Measurements from ENCODE around the gene GRPEL2.
"Not testable (repeated sequence)": the region's sequence is repeated elsewhere in the genome, so short reads cannot be mapped to it uniquely, and the experiment has no call there.

The GRPEL2 gene

GRCh38 chr5:149389552-149390495 is 44.5 kb downstream of the GRPEL2 start:
- Histone ChIP-seq H3K4me3 (ENCODE audit: low read depth in 1 of 2, low read length in 2 of 2) (peak overlapping the region in 1 of 2 donors; percentile 17), H3K9me3 (ENCODE audit: control insufficient read depth in 1 of 2, low read length in 2 of 2) (no peaks in the 10 kb centered on the region), H3K36me3 (ENCODE audit: control insufficient read depth in 1 of 2, insufficient read depth in 2 of 2, low read length in 2 of 2) (no peaks in the 10 kb centered on the region), H3K4me1 (ENCODE audit: control insufficient read depth in 1 of 2, insufficient read depth in 2 of 2, low read length in 2 of 2) (peaks cover 0 to 17% of the 10 kb centered on the region in 2 donors), H3K27me3 (ENCODE audit: low read depth, low read length) (no peaks in the 10 kb centered on the region), H3K27ac (ENCODE audit: low read length) (peak overlapping the region; percentile 76)

- H3K9me3 ChIP-seq (ENCODE audit: control insufficient read depth in 1 of 2, low read length in 2 of 2); H3K27me3 ChIP-seq (ENCODE audit: low read depth, low read length); H3K4me3 ChIP-seq (ENCODE audit: low read depth in 1 of 2, low read length in 2 of 2); H3K36me3 ChIP-seq (ENCODE audit: control insufficient read depth in 1 of 2, insufficient read depth in 2 of 2, low read length in 2 of 2): not testable (repeated sequence)
- H3K4me1 ChIP-seq (ENCODE audit: control insufficient read depth in 1 of 2, insufficient read depth in 2 of 2, low read length in 2 of 2): peaks cover 0 to 17% of the 10 kb centered on the region in 2 donors
- peak overlapping the region; percentile 48 for H3K27ac ChIP-seq (ENCODE audit: low read length)
These were observed 45.8 kb downstream of the GRPEL2 start for GRCh38 chr5:149391076-149391475.

GRCh38 chr5:149391524-149391923 is 46.2 kb downstream of the GRPEL2 start:
- Histone ChIP-seq H3K27me3 (ENCODE audit: low read depth, low read length) (no peaks in the 10 kb centered on the region), H3K36me3 (ENCODE audit: control insufficient read depth in 1 of 2, insufficient read depth in 2 of 2, low read length in 2 of 2) (no peaks in the 10 kb centered on the region), H3K4me1 (ENCODE audit: control insufficient read depth in 1 of 2, insufficient read depth in 2 of 2, low read length in 2 of 2) (peaks cover 0 to 17% of the 10 kb centered on the region in 2 donors), H3K9me3 (ENCODE audit: control insufficient read depth in 1 of 2, low read length in 2 of 2) (no peaks in the 10 kb centered on the region), H3K27ac (ENCODE audit: low read length) (peak overlapping the region; percentile 48), H3K4me3 (ENCODE audit: low read depth in 1 of 2, low read length in 2 of 2) (no peak overlapping the region)

- Histone ChIP-seq H3K27me3 (ENCODE audit: low read depth, low read length) (no peaks in the 10 kb centered on the region), H3K4me3 (ENCODE audit: low read depth in 1 of 2, low read length in 2 of 2) (no peak overlapping the region), H3K36me3 (ENCODE audit: control insufficient read depth in 1 of 2, insufficient read depth in 2 of 2, low read length in 2 of 2) (no peaks in the 10 kb centered on the region), H3K9me3 (ENCODE audit: control insufficient read depth in 1 of 2, low read length in 2 of 2) (no peaks in the 10 kb centered on the region), H3K27ac (ENCODE audit: low read length) (no peak overlapping the region), H3K4me1 (ENCODE audit: control insufficient read depth in 1 of 2, insufficient read depth in 2 of 2, low read length in 2 of 2) (peaks cover 0 to 12% of the 10 kb centered on the region in 2 donors)
These were observed 47.4 kb downstream of the GRPEL2 start for GRCh38 chr5:149392718-149393117.

- not testable (repeated sequence) for H3K4me3 ChIP-seq (ENCODE audit: low read depth in 1 of 2, low read length in 2 of 2); H3K9me3 ChIP-seq (ENCODE audit: control insufficient read depth in 1 of 2, low read length in 2 of 2); H3K36me3 ChIP-seq (ENCODE audit: control insufficient read depth in 1 of 2, insufficient read depth in 2 of 2, low read length in 2 of 2); H3K27ac ChIP-seq (ENCODE audit: low read length); H3K27me3 ChIP-seq (ENCODE audit: low read depth, low read length)
- peaks cover 0 to 12% of the 10 kb centered on the region in 2 donors for H3K4me1 ChIP-seq (ENCODE audit: control insufficient read depth in 1 of 2, insufficient read depth in 2 of 2, low read length in 2 of 2)
These were observed 49.7 kb downstream of the GRPEL2 start for GRCh38 chr5:149394996-149395395.

GRCh38 chr5:149397530-149397929 is 52.2 kb downstream of the GRPEL2 start:
- Histone ChIP-seq H3K27me3 (ENCODE audit: low read depth, low read length) (no peaks in the 10 kb centered on the region), H3K27ac (ENCODE audit: low read length) (no peak overlapping the region), H3K36me3 (ENCODE audit: control insufficient read depth in 1 of 2, insufficient read depth in 2 of 2, low read length in 2 of 2) (no peaks in the 10 kb centered on the region), H3K4me3 (ENCODE audit: low read depth in 1 of 2, low read length in 2 of 2) (no peak overlapping the region), H3K4me1 (ENCODE audit: control insufficient read depth in 1 of 2, insufficient read depth in 2 of 2, low read length in 2 of 2) (no peaks in the 10 kb centered on the region), H3K9me3 (ENCODE audit: control insufficient read depth in 1 of 2, low read length in 2 of 2) (no peaks in the 10 kb centered on the region)

GRCh38 chr5:149398747-149399266 is 53.5 kb downstream of the GRPEL2 start:
- not testable (repeated sequence) for H3K36me3 ChIP-seq (ENCODE audit: control insufficient read depth in 1 of 2, insufficient read depth in 2 of 2, low read length in 2 of 2); H3K4me3 ChIP-seq (ENCODE audit: low read depth in 1 of 2, low read length in 2 of 2); H3K4me1 ChIP-seq (ENCODE audit: control insufficient read depth in 1 of 2, insufficient read depth in 2 of 2, low read length in 2 of 2); H3K27ac ChIP-seq (ENCODE audit: low read length); H3K27me3 ChIP-seq (ENCODE audit: low read depth, low read length); H3K9me3 ChIP-seq (ENCODE audit: control insufficient read depth in 1 of 2, low read length in 2 of 2)

GRCh38 chr5:149399775-149400174 is 54.5 kb downstream of the GRPEL2 start:
- Histone ChIP-seq H3K27me3 (ENCODE audit: low read depth, low read length) (no peaks in the 10 kb centered on the region), H3K36me3 (ENCODE audit: control insufficient read depth in 1 of 2, insufficient read depth in 2 of 2, low read length in 2 of 2) (no peaks in the 10 kb centered on the region), H3K27ac (ENCODE audit: low read length) (peak overlapping the region; percentile 18), H3K9me3 (ENCODE audit: control insufficient read depth in 1 of 2, low read length in 2 of 2) (no peaks in the 10 kb centered on the region), H3K4me1 (ENCODE audit: control insufficient read depth in 1 of 2, insufficient read depth in 2 of 2, low read length in 2 of 2) (no peaks in the 10 kb centered on the region), H3K4me3 (ENCODE audit: low read depth in 1 of 2, low read length in 2 of 2) (no peak overlapping the region)

- no peaks in the 10 kb centered on the region for H3K27me3 ChIP-seq (ENCODE audit: low read depth, low read length)
- no peaks in the 10 kb centered on the region for H3K36me3 ChIP-seq (ENCODE audit: control insufficient read depth in 1 of 2, insufficient read depth in 2 of 2, low read length in 2 of 2)
- no peaks in the 10 kb centered on the region for H3K9me3 ChIP-seq (ENCODE audit: control insufficient read depth in 1 of 2, low read length in 2 of 2)
- peak overlapping the region in 1 of 2 donors; percentile 31 for H3K4me3 ChIP-seq (ENCODE audit: low read depth in 1 of 2, low read length in 2 of 2)
- peak overlapping the region; percentile 18 for H3K27ac ChIP-seq (ENCODE audit: low read length)
- H3K4me1 ChIP-seq (ENCODE audit: control insufficient read depth in 1 of 2, insufficient read depth in 2 of 2, low read length in 2 of 2): peaks cover 0 to 2% of the 10 kb centered on the region in 2 donors
These were observed 55.0 kb downstream of the GRPEL2 start for GRCh38 chr5:149400304-149400703.

- H3K36me3 ChIP-seq (ENCODE audit: control insufficient read depth in 1 of 2, insufficient read depth in 2 of 2, low read length in 2 of 2): no peaks in the 10 kb centered on the region
- H3K27me3 ChIP-seq (ENCODE audit: low read depth, low read length): no peaks in the 10 kb centered on the region
- no peak overlapping the region for H3K4me3 ChIP-seq (ENCODE audit: low read depth in 1 of 2, low read length in 2 of 2)
- H3K4me1 ChIP-seq (ENCODE audit: control insufficient read depth in 1 of 2, insufficient read depth in 2 of 2, low read length in 2 of 2): peaks cover 0 to 10% of the 10 kb centered on the region in 2 donors
- no peaks in the 10 kb centered on the region for H3K9me3 ChIP-seq (ENCODE audit: control insufficient read depth in 1 of 2, low read length in 2 of 2)
- no peak overlapping the region for H3K27ac ChIP-seq (ENCODE audit: low read length)
These were observed 55.8 kb downstream of the GRPEL2 start for GRCh38 chr5:149401051-149401450.

GRCh38 chr5:149402291-149402690 is 57.0 kb downstream of the GRPEL2 start:
- no peaks in the 10 kb centered on the region for H3K9me3 ChIP-seq (ENCODE audit: control insufficient read depth in 1 of 2, low read length in 2 of 2)
- H3K27ac ChIP-seq (ENCODE audit: low read length): no peak overlapping the region
- no peaks in the 10 kb centered on the region for H3K27me3 ChIP-seq (ENCODE audit: low read depth, low read length)
- no peak overlapping the region for H3K4me3 ChIP-seq (ENCODE audit: low read depth in 1 of 2, low read length in 2 of 2)
- no peaks in the 10 kb centered on the region for H3K36me3 ChIP-seq (ENCODE audit: control insufficient read depth in 1 of 2, insufficient read depth in 2 of 2, low read length in 2 of 2)
- H3K4me1 ChIP-seq (ENCODE audit: control insufficient read depth in 1 of 2, insufficient read depth in 2 of 2, low read length in 2 of 2): peaks cover 0 to 11% of the 10 kb centered on the region in 2 donors

Data from muscle layer of duodenum (tissue), 2 donors.